ENCODE results near the gene EXOC3.

DNA sequence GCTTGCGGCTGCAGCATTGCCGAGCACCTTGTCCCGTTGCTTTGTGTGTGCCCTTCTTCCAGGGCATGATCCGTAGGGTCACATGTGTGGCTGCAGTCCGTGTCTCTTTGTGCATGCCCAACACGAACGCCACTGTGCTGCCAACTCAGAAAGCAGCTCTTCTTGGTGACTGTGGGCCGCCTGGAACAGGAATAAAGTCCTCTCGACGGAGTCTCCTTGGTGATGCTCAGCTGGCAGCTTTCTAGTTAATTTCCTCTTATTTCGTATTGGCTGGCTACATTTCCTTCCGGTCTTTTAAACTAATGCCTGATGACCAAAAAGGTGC is 5.8 kb downstream of the EXOC3 start:
- TF ChIP-seq, protein P1, sequence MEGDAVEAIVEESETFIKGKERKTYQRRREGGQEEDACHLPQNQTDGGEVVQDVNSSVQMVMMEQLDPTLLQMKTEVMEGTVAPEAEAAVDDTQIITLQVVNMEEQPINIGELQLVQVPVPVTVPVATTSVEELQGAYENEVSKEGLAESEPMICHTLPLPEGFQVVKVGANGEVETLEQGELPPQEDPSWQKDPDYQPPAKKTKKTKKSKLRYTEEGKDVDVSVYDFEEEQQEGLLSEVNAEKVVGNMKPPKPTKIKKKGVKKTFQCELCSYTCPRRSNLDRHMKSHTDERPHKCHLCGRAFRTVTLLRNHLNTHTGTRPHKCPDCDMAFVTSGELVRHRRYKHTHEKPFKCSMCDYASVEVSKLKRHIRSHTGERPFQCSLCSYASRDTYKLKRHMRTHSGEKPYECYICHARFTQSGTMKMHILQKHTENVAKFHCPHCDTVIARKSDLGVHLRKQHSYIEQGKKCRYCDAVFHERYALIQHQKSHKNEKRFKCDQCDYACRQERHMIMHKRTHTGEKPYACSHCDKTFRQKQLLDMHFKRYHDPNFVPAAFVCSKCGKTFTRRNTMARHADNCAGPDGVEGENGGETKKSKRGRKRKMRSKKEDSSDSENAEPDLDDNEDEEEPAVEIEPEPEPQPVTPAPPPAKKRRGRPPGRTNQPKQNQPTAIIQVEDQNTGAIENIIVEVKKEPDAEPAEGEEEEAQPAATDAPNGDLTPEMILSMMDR (conservative IDR thresholded peaks at IDR 0.05) = no peak
- no peak for TF ChIP-seq ZFX (IDR thresholded peaks at IDR 0.05)
